ENCODE data around the gene EIF2S3. TPM values are rescaled to one million over a fixed set of nuclear protein-coding genes. Genes with fewer than 3 reads are reported as not detected.
A peak's percentile ranks its signal among the peaks of the same experiment; 100 is the strongest.

EIF2S3 gene
- total RNA-seq (2014; rRNA removed; shearing (Covaris generic)): 423 and 499 TPM in 2 replicates

- DNase-seq: peak; percentile 94
- Histone ChIP-seq H3K4me3 (ENCODE audit: insufficient read depth, low read depth, low read length) (peak within 1 kb of the TSS; percentile 98; the same call in 1 of the 2 replicates), H3K36me3 (replicated peaks; ENCODE audit: control insufficient read depth, insufficient read depth, low read length) (peaks cover 14% of the 10 kb centered on the region), H3K27me3 (ENCODE audit: control insufficient read depth, insufficient read depth, low read length) (no peaks in the 10 kb centered on the region)
Measured at GRCh38 chrX:24054182-24055042, at the start of gene EIF2S3. TSS of gene EIF2S3 (plus strand) at chrX:24054956. CDS start at chrX:24054969, 13 bp downstream.

GRCh38 chrX:24005028-24005427 lies 49.7 kb upstream of the EIF2S3 start:
- Histone ChIP-seq H3K27me3 (ENCODE audit: control insufficient read depth, insufficient read depth, low read length) (no peaks in the 10 kb centered on the region), H3K36me3 (replicated peaks; ENCODE audit: control insufficient read depth, insufficient read depth, low read length) (peaks cover 8% of the 10 kb centered on the region), H3K4me3 (ENCODE audit: insufficient read depth, low read depth, low read length) (no peak overlapping the region)
- DNase-seq: no peak

- H3K36me3 ChIP-seq (replicated peaks; ENCODE audit: control insufficient read depth, insufficient read depth, low read length): peaks cover 8% of the 10 kb centered on the region
- DNase-seq: no peak
Measured at GRCh38 chrX:24005867-24006266, 48.9 kb upstream of the EIF2S3 start.

GRCh38 chrX:24012266-24012665 lies 42.5 kb upstream of the EIF2S3 start:
- no peak for DNase-seq

More at GRCh38 chrX:24005867-24006266, 48.9 kb upstream of the EIF2S3 start:
- Histone ChIP-seq H3K4me3 (ENCODE audit: insufficient read depth, low read depth, low read length) (no peak overlapping the region), H3K27me3 (ENCODE audit: control insufficient read depth, insufficient read depth, low read length) (no peaks in the 10 kb centered on the region)

GRCh38 chrX:24014388-24015018 lies 40.3 kb upstream of the EIF2S3 start:
- H3K27me3 ChIP-seq (ENCODE audit: control insufficient read depth, insufficient read depth, low read length): no peaks in the 10 kb centered on the region

More at GRCh38 chrX:24012266-24012665, 42.5 kb upstream of the EIF2S3 start:
- Histone ChIP-seq H3K36me3 (replicated peaks; ENCODE audit: control insufficient read depth, insufficient read depth, low read length) (no peaks in the 10 kb centered on the region), H3K4me3 (ENCODE audit: insufficient read depth, low read depth, low read length) (no peak overlapping the region), H3K27me3 (ENCODE audit: control insufficient read depth, insufficient read depth, low read length) (no peaks in the 10 kb centered on the region)

GRCh38 chrX:24017674-24018073 lies 37.1 kb upstream of the EIF2S3 start:
- Histone ChIP-seq H3K4me3 (ENCODE audit: insufficient read depth, low read depth, low read length) (no peak overlapping the region), H3K36me3 (replicated peaks; ENCODE audit: control insufficient read depth, insufficient read depth, low read length) (no peaks in the 10 kb centered on the region), H3K27me3 (ENCODE audit: control insufficient read depth, insufficient read depth, low read length) (no peaks in the 10 kb centered on the region)
- DNase-seq: no peak

More at GRCh38 chrX:24014388-24015018, 40.3 kb upstream of the EIF2S3 start:
- DNase-seq: no peak
- no peak overlapping the region for H3K4me3 ChIP-seq (ENCODE audit: insufficient read depth, low read depth, low read length)
- H3K36me3 ChIP-seq (replicated peaks; ENCODE audit: control insufficient read depth, insufficient read depth, low read length): no peaks in the 10 kb centered on the region

- DNase-seq: no peak
- no peak overlapping the region for H3K4me3 ChIP-seq (ENCODE audit: insufficient read depth, low read depth, low read length)
- H3K36me3 ChIP-seq (replicated peaks; ENCODE audit: control insufficient read depth, insufficient read depth, low read length): no peaks in the 10 kb centered on the region
- no peaks in the 10 kb centered on the region for H3K27me3 ChIP-seq (ENCODE audit: control insufficient read depth, insufficient read depth, low read length)
Measured at GRCh38 chrX:24018809-24019208, 35.9 kb upstream of the EIF2S3 start.

- Histone ChIP-seq H3K27me3 (ENCODE audit: control insufficient read depth, insufficient read depth, low read length) (no peaks in the 10 kb centered on the region), H3K36me3 (replicated peaks; ENCODE audit: control insufficient read depth, insufficient read depth, low read length) (no peaks in the 10 kb centered on the region), H3K4me3 (ENCODE audit: insufficient read depth, low read depth, low read length) (no peak overlapping the region)
- DNase-seq: no peak
Measured at GRCh38 chrX:24019448-24019847, 35.3 kb upstream of the EIF2S3 start.

- Histone ChIP-seq H3K27me3 (ENCODE audit: control insufficient read depth, insufficient read depth, low read length) (no peaks in the 10 kb centered on the region), H3K4me3 (ENCODE audit: insufficient read depth, low read depth, low read length) (no peak overlapping the region), H3K36me3 (replicated peaks; ENCODE audit: control insufficient read depth, insufficient read depth, low read length) (no peaks in the 10 kb centered on the region)
- DNase-seq: no peak
Measured at GRCh38 chrX:24020306-24020876, 34.4 kb upstream of the EIF2S3 start.

- Histone ChIP-seq H3K27me3 (ENCODE audit: control insufficient read depth, insufficient read depth, low read length) (peaks cover 7% of the 10 kb centered on the region), H3K4me3 (ENCODE audit: insufficient read depth, low read depth, low read length) (peak overlapping the region; percentile 94)
- DNase-seq: no peak
Measured at GRCh38 chrX:24023544-24023943, 31.2 kb upstream of the EIF2S3 start.

GRCh38 chrX:24023972-24024669 lies 30.6 kb upstream of the EIF2S3 start:
- DNase-seq: no peak
- H3K36me3 ChIP-seq (replicated peaks; ENCODE audit: control insufficient read depth, insufficient read depth, low read length): no peaks in the 10 kb centered on the region

More at GRCh38 chrX:24023544-24023943, 31.2 kb upstream of the EIF2S3 start:
- no peaks in the 10 kb centered on the region for H3K36me3 ChIP-seq (replicated peaks; ENCODE audit: control insufficient read depth, insufficient read depth, low read length)

GRCh38 chrX:24024819-24025740 lies 29.7 kb upstream of the EIF2S3 start:
- peak overlapping the region; percentile 94 for H3K4me3 ChIP-seq (ENCODE audit: insufficient read depth, low read depth, low read length)
- peaks cover 19% of the 10 kb centered on the region for H3K27me3 ChIP-seq (ENCODE audit: control insufficient read depth, insufficient read depth, low read length)
- DNase-seq: peak; percentile 98
- no peaks in the 10 kb centered on the region for H3K36me3 ChIP-seq (replicated peaks; ENCODE audit: control insufficient read depth, insufficient read depth, low read length)

More at GRCh38 chrX:24023972-24024669, 30.6 kb upstream of the EIF2S3 start:
- H3K4me3 ChIP-seq (ENCODE audit: insufficient read depth, low read depth, low read length): peak overlapping the region; percentile 94
- peaks cover 10% of the 10 kb centered on the region for H3K27me3 ChIP-seq (ENCODE audit: control insufficient read depth, insufficient read depth, low read length)

- H3K36me3 ChIP-seq (replicated peaks; ENCODE audit: control insufficient read depth, insufficient read depth, low read length): no peaks in the 10 kb centered on the region
- no peak for DNase-seq
- peaks cover 20% of the 10 kb centered on the region for H3K27me3 ChIP-seq (ENCODE audit: control insufficient read depth, insufficient read depth, low read length)
- peak overlapping the region; percentile 94 for H3K4me3 ChIP-seq (ENCODE audit: insufficient read depth, low read depth, low read length)
Measured at GRCh38 chrX:24025741-24026403, 28.9 kb upstream of the EIF2S3 start.
